SHP77 (cell line): ENCODE results near the gene KLHL22.
"Not testable (repeated sequence)": the region's sequence is repeated elsewhere in the genome, so short reads cannot be mapped to it uniquely, and the experiment has no call there.

Experiments used
- DNase-seq, 2 experiments: peaks; one replicate each; lab custom pipeline; 2025; lab: John Stamatoyannopoulos, UW

The KLHL22 gene

GRCh38 chr22:20494978-20495860, at the start of gene KLHL22:
Gene KLHL22, minus strand, starts transcription at chr22:20495795. Its CDS starts 6,584 bp downstream, at chr22:20489211.
- DNase-seq = peak; percentile 20 to 52

- not testable (repeated sequence) for DNase-seq
Measured at GRCh38 chr22:20545318-20545634, 49.7 kb upstream of the KLHL22 start.

GRCh38 chr22:20542736-20543135, 47.1 kb upstream of the KLHL22 start:
- DNase-seq = no peak

GRCh38 chr22:20542055-20542454, 46.5 kb upstream of the KLHL22 start:
- DNase-seq = no peak

- DNase-seq = not testable (repeated sequence)
Measured at GRCh38 chr22:20538875-20539274, 43.3 kb upstream of the KLHL22 start.

- DNase-seq = no peak
Measured at GRCh38 chr22:20537983-20538382, 42.4 kb upstream of the KLHL22 start.

- DNase-seq = no peak
Measured at GRCh38 chr22:20537325-20537756, 41.7 kb upstream of the KLHL22 start.

GRCh38 chr22:20536590-20537324, 41.2 kb upstream of the KLHL22 start:
- peak; percentile 76 to 84 for DNase-seq

GRCh38 chr22:20533879-20534265, 38.3 kb upstream of the KLHL22 start:
- DNase-seq = no peak

- no peak for DNase-seq
Measured at GRCh38 chr22:20533095-20533878, 37.7 kb upstream of the KLHL22 start.

- DNase-seq = no peak
Measured at GRCh38 chr22:20532256-20532993, 36.8 kb upstream of the KLHL22 start.

- DNase-seq = peak in 1 of 2 experiments; percentile 41
Measured at GRCh38 chr22:20531404-20532201, 36.0 kb upstream of the KLHL22 start.

GRCh38 chr22:20531154-20531403, 35.5 kb upstream of the KLHL22 start:
- no peak for DNase-seq

GRCh38 chr22:20530368-20531153, 35.0 kb upstream of the KLHL22 start:
- no peak for DNase-seq

GRCh38 chr22:20528405-20528978, 32.9 kb upstream of the KLHL22 start:
- DNase-seq = no peak

- DNase-seq = no peak
Measured at GRCh38 chr22:20526628-20527355, 31.2 kb upstream of the KLHL22 start.

GRCh38 chr22:20526305-20526627, 30.7 kb upstream of the KLHL22 start:
- no peak for DNase-seq

GRCh38 chr22:20525048-20525447, 29.5 kb upstream of the KLHL22 start:
- DNase-seq = no peak

- DNase-seq = peak; percentile 74 to 79
Measured at GRCh38 chr22:20524004-20524481, 28.4 kb upstream of the KLHL22 start.
